NCI-H1417 (cell line): Measurements from ENCODE around the gene ZNF80.

Experiments
- DNase-seq, 3 experiments: peaks; one replicate each; lab custom pipeline; 2025; lab: John Stamatoyannopoulos, UW

Gene ZNF80

DNA sequence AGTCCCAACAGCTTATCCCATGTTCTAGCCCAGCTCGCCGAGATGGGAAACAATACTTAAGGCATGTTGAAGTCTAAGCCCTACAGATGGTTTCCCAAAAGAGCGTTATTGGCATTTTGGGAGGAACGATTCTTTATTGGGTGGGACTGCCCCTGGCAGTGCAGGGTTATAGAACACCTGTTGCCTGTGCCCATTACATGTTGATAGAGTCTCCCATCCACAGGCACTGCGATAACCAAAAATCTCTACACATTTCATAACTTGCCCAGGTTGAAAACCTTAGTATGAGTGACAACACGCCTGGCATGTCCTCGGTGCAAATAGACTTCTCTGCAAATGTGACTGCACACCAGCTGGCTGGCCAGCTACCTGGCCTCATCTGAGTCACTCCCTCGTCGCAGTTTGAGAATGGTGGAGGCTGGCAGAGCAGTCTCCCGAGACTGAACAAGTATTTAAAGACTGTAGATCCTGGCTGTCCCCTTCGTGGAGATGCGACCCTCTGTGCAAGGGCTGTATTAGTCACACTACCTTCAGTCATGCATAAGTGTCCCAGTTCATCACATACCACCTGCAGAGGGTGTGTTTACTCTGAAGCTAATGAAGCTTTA lies 18.7 kb downstream of the ZNF80 start:
- DNase-seq: no peak

DNA sequence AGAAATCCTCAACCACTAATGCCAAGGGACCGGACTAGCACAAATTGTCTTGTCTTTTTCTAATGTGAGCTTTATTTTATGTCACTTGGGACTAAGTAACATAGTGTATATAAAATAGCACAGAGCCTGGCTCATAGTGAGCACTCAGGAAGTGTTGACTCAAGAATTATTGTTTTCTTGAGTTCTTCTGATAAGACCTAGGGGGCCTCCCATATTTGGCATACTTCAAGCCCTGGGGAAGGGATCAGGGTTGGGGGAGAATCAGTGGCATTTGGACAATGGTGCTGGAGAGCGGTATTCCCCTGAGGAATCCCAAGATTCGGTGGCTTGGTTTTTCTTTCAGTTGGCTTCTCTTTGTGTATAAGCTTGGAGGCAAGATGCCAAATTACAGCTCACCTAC lies 19.4 kb downstream of the ZNF80 start:
- DNase-seq: no peak

DNA sequence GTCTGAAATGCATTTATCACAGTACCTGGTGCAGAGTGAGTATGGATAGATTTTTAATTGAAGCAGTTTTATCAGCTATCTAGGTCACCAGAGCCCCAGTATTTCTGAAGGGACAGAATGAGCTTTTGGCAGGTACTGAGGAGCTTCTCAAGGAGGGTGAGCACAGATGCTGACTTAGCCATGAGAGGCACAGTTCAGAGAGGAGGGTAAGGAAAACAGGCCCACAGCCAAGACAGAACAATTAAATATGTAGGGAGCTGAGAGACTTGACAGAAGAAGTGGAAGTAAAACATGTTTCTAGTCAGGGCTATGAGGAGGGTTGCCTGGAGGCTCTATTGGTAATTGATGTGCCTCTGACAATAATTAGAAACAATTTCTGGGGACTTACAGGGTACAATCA lies 20.1 kb downstream of the ZNF80 start:
- peak in 1 of 3 experiments; percentile 38 for DNase-seq

DNA sequence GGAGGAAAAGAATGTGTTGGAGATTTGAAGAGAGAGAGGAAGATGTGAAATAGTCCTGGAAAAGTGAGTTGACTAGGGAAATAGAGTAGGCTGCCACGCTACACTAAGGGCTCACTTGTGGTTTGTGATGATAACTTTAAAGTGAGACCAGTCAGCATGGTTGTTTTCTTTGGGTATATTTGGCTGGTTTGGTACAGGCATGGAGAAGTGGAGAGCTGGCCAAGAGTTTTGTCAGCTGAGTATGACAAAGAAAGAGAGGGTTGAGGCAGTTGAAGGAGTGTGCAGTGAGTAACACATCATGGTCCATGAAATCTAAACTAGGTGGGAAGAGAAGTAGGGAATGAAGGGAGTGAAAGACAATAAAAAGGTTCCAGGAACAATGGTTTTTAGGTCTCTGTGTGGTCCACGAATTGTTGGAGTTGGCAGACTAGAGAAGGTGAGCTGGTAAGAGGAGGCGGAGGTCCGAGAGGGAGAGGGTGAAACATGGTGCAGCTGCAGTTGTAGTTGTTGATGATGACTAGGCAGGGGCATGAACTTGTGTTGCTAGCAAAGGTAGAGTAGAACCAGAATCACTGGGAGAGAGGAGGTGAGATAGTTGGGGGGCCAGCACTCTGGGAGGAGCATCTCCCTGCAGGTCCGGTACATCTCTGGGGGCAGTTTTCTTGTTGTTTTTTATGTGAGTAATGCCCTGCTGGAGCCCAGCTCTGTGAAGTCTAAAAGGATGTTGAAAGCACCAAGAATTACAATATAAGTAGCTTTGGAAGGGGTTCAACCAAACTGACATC lies 21.0 kb downstream of the ZNF80 start:
- no peak for DNase-seq

DNA sequence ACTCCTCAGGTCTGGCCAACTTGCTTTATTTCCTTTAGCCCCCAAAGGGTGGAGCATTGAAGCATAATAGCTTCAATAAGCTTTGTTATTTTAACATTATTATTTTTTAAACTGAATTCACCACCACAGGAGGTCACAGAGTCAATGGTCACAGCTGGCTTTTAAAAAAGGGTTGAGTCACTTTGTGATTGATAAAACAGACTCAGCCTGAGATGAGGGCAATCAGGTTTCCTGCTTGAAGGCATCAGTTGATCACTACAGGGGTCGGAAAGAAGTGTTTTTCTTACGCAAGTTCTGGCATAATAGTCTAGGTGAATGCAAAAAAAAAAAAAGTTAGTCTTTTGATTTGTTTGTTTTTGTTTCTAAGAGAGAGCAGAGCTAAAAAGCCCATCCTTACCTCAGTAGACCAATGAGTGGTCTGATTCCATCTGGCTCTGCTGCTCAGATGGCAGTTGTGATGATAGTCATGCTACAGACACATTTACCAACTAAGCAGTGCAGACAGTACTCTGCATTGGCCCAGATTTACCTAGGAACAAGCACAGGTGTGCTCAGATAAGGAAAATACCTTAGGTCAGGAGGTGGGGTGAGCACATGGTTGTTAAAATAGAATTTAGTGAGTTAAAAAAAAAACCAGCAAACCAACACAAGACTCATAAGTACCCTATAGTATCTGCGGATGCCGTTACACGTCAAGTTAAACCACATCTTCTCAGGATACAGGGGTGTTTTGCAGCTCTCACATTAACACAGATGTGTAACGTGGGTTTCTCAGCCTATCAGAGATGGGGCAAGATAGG lies 22.6 kb downstream of the ZNF80 start:
- peak in 2 of 3 experiments; percentile 41 to 76 for DNase-seq

DNA sequence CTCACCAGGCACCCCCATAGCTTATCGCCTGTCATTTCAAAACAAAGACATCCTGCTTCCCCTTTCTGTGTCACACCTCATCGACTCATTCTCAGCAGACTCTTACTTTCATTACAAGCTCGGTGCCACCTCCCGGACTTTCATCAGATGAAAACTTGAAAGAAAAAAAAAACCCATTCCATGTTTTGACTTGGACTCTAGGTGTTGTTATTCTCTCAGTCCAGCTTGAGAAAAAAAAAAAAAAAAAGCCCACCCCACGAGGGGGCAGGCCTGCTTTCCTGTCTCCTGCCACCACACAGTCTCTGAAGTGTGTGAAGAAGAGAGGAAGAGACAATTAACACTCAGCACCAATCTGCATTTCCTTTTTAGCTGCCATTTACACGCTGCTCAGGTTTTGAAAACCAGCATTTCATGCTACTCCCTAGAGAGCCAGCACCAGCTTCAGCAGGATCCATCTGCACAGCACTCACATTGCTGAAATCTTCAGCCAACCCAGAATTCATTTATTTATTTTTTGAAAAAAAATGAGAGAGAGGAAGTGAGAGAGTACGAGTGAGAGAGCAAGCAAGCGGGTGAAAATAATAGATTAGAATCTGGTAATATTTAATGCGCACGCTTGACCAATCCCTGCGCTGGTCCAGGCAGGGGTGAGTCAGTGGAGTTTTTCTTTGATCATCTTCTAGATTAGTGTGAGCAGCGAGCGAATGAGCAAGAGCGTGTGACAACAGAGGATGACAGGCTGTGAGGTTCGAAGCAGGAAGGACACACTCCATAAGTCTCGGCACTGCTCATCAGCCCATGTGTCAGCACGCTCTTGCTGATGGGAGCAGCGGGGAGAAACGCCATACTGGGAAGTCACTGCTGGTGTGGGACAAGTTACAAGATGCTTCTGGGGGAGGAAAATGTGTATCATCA lies 23.5 kb downstream of the ZNF80 start:
- peak in 2 of 3 experiments; percentile 54 to 76 for DNase-seq

DNA sequence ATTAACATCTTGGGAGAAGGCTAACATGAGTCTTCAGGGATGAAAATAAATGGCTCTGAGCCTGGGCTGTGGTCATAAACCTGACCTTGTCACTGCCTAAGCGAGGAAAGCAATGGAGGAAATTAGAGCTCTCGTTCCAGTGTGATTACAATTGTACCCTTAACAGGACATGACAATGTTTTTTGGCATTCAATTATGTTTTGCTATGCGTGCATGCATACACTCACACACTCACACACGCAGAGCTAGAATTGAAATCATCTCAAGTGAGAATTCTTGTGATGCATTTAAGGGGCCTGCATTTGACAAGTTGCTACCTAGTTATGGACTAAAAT lies 24.1 kb downstream of the ZNF80 start:
- DNase-seq: no peak

DNA sequence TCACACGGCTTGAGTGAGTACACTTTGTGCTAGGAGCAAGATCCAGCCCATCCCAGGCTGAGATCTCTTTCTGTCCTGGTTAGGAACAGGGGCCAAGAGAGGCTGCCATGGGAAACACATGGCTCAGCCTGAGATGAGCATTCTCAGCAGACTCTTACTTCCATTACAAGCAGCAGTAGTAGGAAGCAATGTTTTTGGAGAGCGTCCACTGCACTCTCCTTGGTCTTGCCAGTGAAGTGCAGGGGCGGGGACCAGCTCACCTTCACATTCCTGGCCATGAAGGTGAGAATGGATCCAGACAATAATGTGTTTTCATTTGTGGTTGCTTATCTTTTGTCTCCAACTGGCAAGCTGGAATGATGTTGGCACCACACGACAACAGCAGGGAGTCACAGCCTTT lies 24.7 kb downstream of the ZNF80 start:
- no peak for DNase-seq

DNA sequence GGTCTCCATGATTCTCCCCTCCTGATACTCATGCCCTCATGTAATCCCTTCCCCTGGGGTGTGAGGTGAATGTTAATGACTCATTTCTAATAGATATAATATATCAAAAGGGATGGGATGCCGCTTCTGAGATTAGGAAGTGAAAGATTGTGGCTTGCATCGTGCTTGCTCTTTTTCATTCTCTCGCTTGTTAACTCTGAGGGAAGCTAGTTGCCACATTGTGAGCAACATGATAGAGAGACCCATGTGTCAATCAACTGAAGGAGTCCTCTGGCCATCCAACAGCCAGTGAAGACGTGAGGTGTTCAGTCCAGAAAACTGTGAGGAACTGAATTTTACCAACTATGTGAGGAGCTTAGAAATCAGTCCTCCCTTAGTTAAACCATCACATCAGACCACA lies 29.6 kb downstream of the ZNF80 start:
- DNase-seq: no peak

DNA sequence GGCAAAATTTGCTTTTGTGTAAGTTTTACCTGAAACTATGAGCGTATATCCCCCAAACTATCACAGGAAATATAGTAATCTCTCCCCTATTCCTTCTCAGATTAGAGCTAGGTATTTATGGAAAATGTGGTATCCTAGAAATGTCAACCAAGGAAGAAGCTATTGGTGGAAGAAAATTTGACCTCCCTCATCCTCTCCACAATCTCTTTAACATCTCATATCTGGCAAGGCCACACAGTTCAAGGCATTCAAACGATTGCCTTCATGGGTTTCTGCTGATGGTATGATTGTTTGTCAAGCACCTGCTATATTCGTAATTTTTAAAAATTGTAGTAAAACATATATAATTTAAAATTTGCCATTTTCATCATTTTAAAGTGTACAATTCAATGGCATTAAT lies 31.0 kb downstream of the ZNF80 start:
- DNase-seq: no peak

DNA sequence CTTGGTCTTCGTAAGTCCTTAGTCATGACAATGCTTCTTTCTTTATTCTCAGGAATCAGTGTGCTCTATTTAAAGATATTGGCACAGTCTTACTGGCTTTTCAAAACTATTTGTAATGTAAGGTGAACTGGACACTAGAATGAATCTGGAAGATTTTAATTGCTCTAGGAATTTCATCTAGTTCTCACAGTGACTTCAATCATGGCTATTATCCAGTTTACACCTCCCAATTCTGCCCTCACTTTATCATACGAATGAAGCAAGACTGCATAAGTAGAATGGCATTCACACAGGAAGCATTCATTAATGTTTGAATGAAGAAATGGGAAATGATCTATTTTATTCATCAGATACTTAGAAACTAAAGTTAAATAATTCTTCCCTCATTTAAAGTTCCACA lies 31.8 kb downstream of the ZNF80 start:
- DNase-seq: no peak

DNA sequence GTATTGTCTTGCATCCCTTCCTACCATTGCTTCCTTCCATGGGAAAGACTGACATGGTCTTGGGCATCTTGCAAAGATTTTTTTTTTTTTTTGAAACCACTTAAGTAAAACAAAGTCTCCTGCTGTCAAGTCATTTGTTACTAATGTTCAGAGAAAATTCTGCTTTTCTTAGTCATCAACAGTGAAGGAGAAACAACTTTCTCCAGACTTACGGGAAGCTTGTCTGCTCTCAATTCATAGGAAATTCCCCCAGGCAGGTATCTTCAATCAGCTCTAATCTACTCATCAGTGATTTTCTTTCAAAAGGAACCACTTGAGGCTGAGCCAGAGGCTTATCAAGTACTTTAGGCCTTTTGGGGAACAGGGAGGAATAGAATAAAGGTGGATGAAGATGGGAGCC lies 42.6 kb downstream of the ZNF80 start:
- no peak for DNase-seq

DNA sequence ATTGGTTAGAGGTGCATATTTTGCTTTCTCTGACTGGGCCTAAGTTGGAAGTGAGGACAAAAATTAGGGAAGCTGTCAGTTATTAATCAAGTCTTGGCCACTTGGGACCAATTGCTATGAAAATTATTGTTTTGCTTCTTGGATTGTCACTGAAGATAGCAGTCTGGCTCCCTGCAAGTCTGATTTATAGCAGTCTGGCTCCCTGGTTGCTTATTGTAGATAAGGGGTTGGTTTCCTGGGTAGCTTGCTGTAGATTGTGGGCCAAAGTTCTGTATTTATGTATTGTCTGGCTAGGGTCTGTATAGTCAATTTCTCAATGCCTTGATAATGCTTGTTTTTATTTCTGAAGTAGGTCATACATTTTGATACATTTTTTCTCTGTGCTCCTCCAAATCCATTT lies 45.2 kb downstream of the ZNF80 start:
- DNase-seq: peak in 1 of 3 experiments; percentile 43

DNA sequence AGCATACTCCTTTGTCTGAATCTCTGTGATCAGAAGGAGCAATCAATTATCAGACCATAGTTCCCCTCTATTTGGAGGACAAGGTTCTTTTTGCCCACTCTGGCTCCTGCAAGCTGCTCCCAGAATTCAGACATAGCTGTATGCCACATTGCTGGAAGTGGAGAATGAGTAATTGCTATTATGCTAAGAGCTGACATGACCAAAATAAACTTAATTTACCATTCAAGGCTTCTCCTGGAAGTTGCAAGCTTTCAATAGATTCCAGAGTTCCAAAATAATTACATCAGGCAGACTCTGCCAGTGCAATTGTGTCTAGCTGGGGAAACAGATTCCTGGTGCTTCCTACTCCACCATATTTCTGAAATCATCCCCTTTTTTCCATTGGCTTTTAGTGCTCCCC lies 50.9 kb downstream of the ZNF80 start:
- DNase-seq: no peak
